ENCODE data around the gene C17orf78. TPM values are rescaled to one million over a fixed set of nuclear protein-coding genes. Genes with fewer than 3 reads are reported as not detected.

C17orf78 gene
- total and polyA plus RNA-seq, 2 of the 13 experiments (the other 11 are each of a cell fraction or from before 2014, with no cell fraction given), result not detected

- TF ChIP-seq PRDM15 (CRISPR knock-in tag; IDR thresholded peaks at IDR 0.05) (no peak; the same call in 1 of the 2 replicates), SSRP1 (CRISPR knock-in tag; IDR thresholded peaks at IDR 0.05) (no peak), ZNF879 (CRISPR knock-in tag; IDR thresholded peaks at IDR 0.05) (peak; percentile 84), DPF2 (CRISPR knock-in tag; IDR thresholded peaks at IDR 0.05; ENCODE audit: borderline replicate concordance, low read depth) (no peak), IRF9 (CRISPR knock-in tag; IDR thresholded peaks at IDR 0.05; ENCODE audit: borderline replicate concordance) (no peak; the same call in 1 of the 2 replicates), NR2F2 (IDR thresholded peaks at IDR 0.05; ENCODE audit: borderline replicate concordance, low read depth) (no peak; the same call in 1 of the 2 replicates), ZNF543 (CRISPR knock-in tag; IDR thresholded peaks at IDR 0.05) (no peak), U2AF2 (IDR thresholded peaks at IDR 0.05; ENCODE audit: low read depth, low read length) (no peak), SNAI1 (CRISPR knock-in tag; IDR thresholded peaks at IDR 0.05; ENCODE audit: borderline replicate concordance) (no peak), ZNF720 (CRISPR knock-in tag; IDR thresholded peaks at IDR 0.05) (no peak), RXRB (CRISPR knock-in tag; IDR thresholded peaks at IDR 0.05; ENCODE audit: borderline replicate concordance) (peak; percentile 35; the same call in 1 of the 2 replicates), ZBTB38 (CRISPR knock-in tag; IDR thresholded peaks at IDR 0.05) (peak; percentile 60; the same call in 1 of the 2 replicates), ZNF142 (CRISPR knock-in tag; IDR thresholded peaks at IDR 0.05) (no peak)
- TF ChIP-seq, protein P1, sequence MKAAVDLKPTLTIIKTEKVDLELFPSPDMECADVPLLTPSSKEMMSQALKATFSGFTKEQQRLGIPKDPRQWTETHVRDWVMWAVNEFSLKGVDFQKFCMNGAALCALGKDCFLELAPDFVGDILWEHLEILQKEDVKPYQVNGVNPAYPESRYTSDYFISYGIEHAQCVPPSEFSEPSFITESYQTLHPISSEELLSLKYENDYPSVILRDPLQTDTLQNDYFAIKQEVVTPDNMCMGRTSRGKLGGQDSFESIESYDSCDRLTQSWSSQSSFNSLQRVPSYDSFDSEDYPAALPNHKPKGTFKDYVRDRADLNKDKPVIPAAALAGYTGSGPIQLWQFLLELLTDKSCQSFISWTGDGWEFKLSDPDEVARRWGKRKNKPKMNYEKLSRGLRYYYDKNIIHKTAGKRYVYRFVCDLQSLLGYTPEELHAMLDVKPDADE (CRISPR knock-in tag; IDR thresholded peaks at IDR 0.05), result no peak
These were observed 31.1 kb downstream of the C17orf78 start, which contains the start of the genes ACACA and TADA2A (continued) for GRCh38 chr17:37406635-37407461.
